HepG2 (cell line): ENCODE measurements around the gene LRRC32. TPM values are rescaled to one million over a fixed set of nuclear protein-coding genes. Genes with fewer than 3 reads are reported as not detected.

ENCODE experiments used
- ATAC-seq: fragments of 200-7000 bp; cut with Tn5 transposase; 3 replicates; pipeline ENCODE4 v1.9.1; 2020; ENCODE audit warnings: mild to moderate bottlenecking, moderate library complexity
- BruUV-seq: library from RNA; stranded (reverse); fragments of 400-500 nt; replicated peaks from 2 replicates; lab custom pipeline; 2021; lab: Mats Ljungman, UMichigan
- CTCF ChIA-PET: fragments of 300-600 bp; formaldehyde crosslinking; extraction: SDS; loops from one replicate; lab custom pipeline; 2021; ENCODE audit warnings: low total read pairs, inconsistent platforms, low intra/inter-chr PET ratio; lab: Yijun Ruan, JAX
- POLR2A ChIA-PET: fragments of 350-600 bp; sonication (Branson Sonifier 250); formaldehyde crosslinking; loops from one replicate; lab custom pipeline; 2020; ENCODE audit warnings: antibody characterized with exemption, inconsistent platforms; lab: Yijun Ruan, JAX
- DNase-seq: peaks from one replicate; pipeline ENCODE4 v3.0.0-alpha.2; 2015; ENCODE audit warnings: low spot score
- FAIRE-seq: peaks from 3 replicates; lab custom pipeline; 2011; peaks lifted over from hg19 to GRCh38; lab: Jason Lieb, UNC
- H2AFZ ChIP-seq: one replicate; pipeline ENCODE4 v1.6.1; 2011; ENCODE audit warnings: low read length, inconsistent platforms
- H3K27ac ChIP-seq: fragments of 300-600 bp; 3 replicates; pipeline ENCODE4 v1.8.0; 2011; ENCODE audit warnings: mixed run types, mild to moderate bottlenecking, mixed read lengths, low read length, inconsistent platforms; ENCODE audit not compliant: insufficient read depth; ENCODE audit errors: extremely low read length
- H3K27me3 ChIP-seq, 2 experiments: fragments of 200-600 bp in 1 of 2; 2 replicates in 1 of 2; 3 replicates in 1 of 2; pipeline versions ENCODE4 v1.6.0 to v1.8.0; 2011; ENCODE audit warnings: low read length in 2 of 2, mild to moderate bottlenecking in 2 of 2, moderate library complexity in 2 of 2, inconsistent platforms in 1 of 2; ENCODE audit not compliant: insufficient read depth in 2 of 2, control insufficient read depth in 1 of 2
- H3K36me3 ChIP-seq, 2 experiments: fragments of 200-600 bp in 1 of 2; replicated peaks in 1 of 2; 2 replicates in 1 of 2; 3 replicates in 1 of 2; pipeline versions ENCODE4 v1.5.1 to v1.8.0; 2011; ENCODE audit warnings: low read length in 2 of 2, inconsistent platforms in 1 of 2; ENCODE audit not compliant: insufficient read depth in 2 of 2, control insufficient read depth in 1 of 2
- H3K4me1 ChIP-seq: 2 replicates; pipeline ENCODE4 v1.5.1; 2012; ENCODE audit warnings: low read length, inconsistent platforms; ENCODE audit not compliant: insufficient read depth
- H3K4me2 ChIP-seq: 2 replicates; pipeline ENCODE4 v1.6.0; 2011; ENCODE audit warnings: low read depth, low read length, inconsistent platforms
- H3K4me3 ChIP-seq, 3 experiments: fragments of 200-600 bp in 1 of 3; sonication (generic), shearing (Covaris generic) in 1 of 3; replicated peaks in 1 of 3; 2 replicates each; pipeline ENCODE4 v1.5.1; 2011 to 2016; ENCODE audit warnings: low read length in 3 of 3, inconsistent platforms in 2 of 3, low read depth in 2 of 3, mild to moderate bottlenecking in 2 of 3, control low read depth in 1 of 3, mixed read lengths in 1 of 3; ENCODE audit not compliant: insufficient read depth in 1 of 3
- H3K79me2 ChIP-seq: one replicate; pipeline ENCODE4 v1.6.1; 2011; ENCODE audit warnings: low read length, inconsistent platforms; ENCODE audit not compliant: insufficient read depth
- H3K9ac ChIP-seq: 2 replicates; pipeline ENCODE4 v1.6.0; 2011; ENCODE audit warnings: mild to moderate bottlenecking, low read depth, low read length, inconsistent platforms; ENCODE audit not compliant: insufficient read depth
- H3K9me3 ChIP-seq: 2 replicates; pipeline ENCODE4 v1.5.1; 2012; ENCODE audit warnings: mild to moderate bottlenecking, low read length
- H4K20me1 ChIP-seq: 2 replicates; pipeline ENCODE4 v1.6.0; 2011; ENCODE audit warnings: inconsistent platforms, mild to moderate bottlenecking, low read length, moderate library complexity; ENCODE audit not compliant: insufficient read depth
- ARID2 ChIP-seq: sonication (generic); formaldehyde crosslinking; IDR thresholded peaks from 2 replicates; pipeline ENCODE4 v1.8.1; 2022; ENCODE audit warnings: mild to moderate bottlenecking, missing genetic modification reagents, borderline replicate concordance
- BRCA1 ChIP-seq: sonication (generic); formaldehyde crosslinking; IDR thresholded peaks from 2 replicates; pipeline ENCODE4 v1.4.0; 2020; ENCODE audit warnings: missing genetic modification reagents
- DBP ChIP-seq: sonication (generic); formaldehyde crosslinking; IDR thresholded peaks from 2 replicates; pipeline ENCODE4 v1.4.0; 2020; ENCODE audit warnings: missing genetic modification reagents; ENCODE audit errors: not compliant biosample characterization
- GLMP ChIP-seq: sonication (generic); formaldehyde crosslinking; IDR thresholded peaks from 2 replicates; pipeline ENCODE4 v1.9.0; 2021; ENCODE audit warnings: missing genetic modification reagents, mild to moderate bottlenecking, borderline replicate concordance
- GZF1 ChIP-seq: sonication (generic); formaldehyde crosslinking; IDR thresholded peaks from 2 replicates; pipeline ENCODE4 v1.5.1; 2020; ENCODE audit warnings: mild to moderate bottlenecking, missing genetic modification reagents
- KLF11 ChIP-seq: IDR thresholded peaks from 2 replicates; pipeline ENCODE4 v1.6.1; 2016; ENCODE audit warnings: missing compliant biosample characterization
- NFKBIZ ChIP-seq: IDR thresholded peaks from 2 replicates; pipeline ENCODE4 v1.6.1; 2018; ENCODE audit warnings: missing genetic modification reagents, missing compliant biosample characterization
- NR2F2 ChIP-seq: IDR thresholded peaks from 2 replicates; pipeline ENCODE4 v1.6.1; 2012; ENCODE audit warnings: low read depth, inconsistent platforms, borderline replicate concordance
- POLR2A ChIP-seq, 2 experiments: IDR thresholded peaks; 2 replicates each; pipeline ENCODE4 v1.6.1; 2011; ENCODE audit warnings: low read depth in 2 of 2, low read length in 2 of 2, mild to moderate bottlenecking in 1 of 2, moderate library complexity in 1 of 2; ENCODE audit not compliant: insufficient read depth in 1 of 2
- RCOR2 ChIP-seq: IDR thresholded peaks from 2 replicates; pipeline ENCODE4 v1.6.1; 2016; ENCODE audit warnings: missing biosample characterization, missing genetic modification reagents
- TFDP1 ChIP-seq: IDR thresholded peaks from 2 replicates; pipeline ENCODE4 v1.6.1; 2016; ENCODE audit warnings: missing compliant biosample characterization, missing genetic modification reagents, borderline replicate concordance
- YEATS2 ChIP-seq: sonication (generic); formaldehyde crosslinking; IDR thresholded peaks from 2 replicates; pipeline ENCODE4 v1.4.0; 2020; ENCODE audit warnings: missing genetic modification reagents, borderline replicate concordance
- ZFP36L1 ChIP-seq: sonication (generic); formaldehyde crosslinking; IDR thresholded peaks from 2 replicates; pipeline ENCODE4 v1.8.0; 2022; ENCODE audit warnings: mild to moderate bottlenecking, missing genetic modification reagents, moderate library complexity
- ZNF496 ChIP-seq: sonication (generic); formaldehyde crosslinking; IDR thresholded peaks from 2 replicates; pipeline ENCODE4 v1.8.1; 2023; ENCODE audit warnings: mild to moderate bottlenecking, moderate library complexity, missing genetic modification reagents; ENCODE audit not compliant: insufficient replicate concordance
- ZNF546 ChIP-seq: sonication (generic); formaldehyde crosslinking; conservative IDR thresholded peaks from 2 replicates; pipeline ENCODE4 v1.8.1; 2023; ENCODE audit warnings: mild to moderate bottlenecking, missing genetic modification reagents
- ZNF773 ChIP-seq: sonication (generic); formaldehyde crosslinking; IDR thresholded peaks from 2 replicates; pipeline ENCODE4 v1.4.0; 2020; ENCODE audit warnings: missing genetic modification reagents, borderline replicate concordance
- ZSCAN12 ChIP-seq: sonication (generic); formaldehyde crosslinking; IDR thresholded peaks from 2 replicates; pipeline ENCODE4 v1.9.0; 2021; ENCODE audit warnings: mild to moderate bottlenecking, missing genetic modification reagents
- WGBS: methylation state at CpG from one replicate; pipeline ENCODE4 v1.1.6; 2017; ENCODE audit warnings: low lambda C conversion rate; 5-methylcytosine and 5-hydroxymethylcytosine counted together
- in situ Hi-C: cut with HindIII; loops from 2 replicates; pipeline ENCODE4 v1.10.0; 2017; ENCODE audit warnings: low pct_unique_long_range_greater_than_20kb; ENCODE audit not compliant: extremely low pct_ligation_motif_present
- intact Hi-C: fragments of 100-400 bp; cut with micrococcal nuclease; formaldehyde crosslinking; loops from one replicate; pipeline ENCODE4 v1.10.0; 2022; ENCODE audit not compliant: unreplicated experiment
- polyA plus RNA-seq, 8 experiments: library from polyadenylated mRNA; depleted of rRNA in 3 of 8; stranded (reverse) in 7 of 8; unstranded in 1 of 8; fragments of >200 nt; fragmentation: Illumina TruSeq in 4 of 8; extraction: Trizol in 4 of 8; gene quantifications; 2 replicates each; pipeline versions ENCODE4 v1.2.1 to v1.2.3, GENCODE V29; 2011 to 2016; ENCODE audit warnings: low read depth in 4 of 8, missing spikeins in 1 of 8, mixed read lengths in 1 of 8; ENCODE audit not compliant: insufficient read depth in 1 of 8
- total RNA-seq, 5 experiments: library from RNA; depleted of rRNA; stranded (reverse); fragments of >200 nt; fragmentation: Illumina TruSeq; extraction: Trizol; gene quantifications; 2 replicates each; pipeline ENCODE4 v1.2.3, GENCODE V29; 2016; ENCODE audit warnings: low read depth in 1 of 5

LRRC32 gene
- total and polyA plus RNA-seq, 2 of the 13 experiments (the other 11 are each of a cell fraction or from before 2014, with no cell fraction given): 0.07 TPM; not detected in 1

- Histone ChIP-seq H4K20me1 (no peaks in the 10 kb centered on the region), H3K9me3 (no peaks in the 10 kb centered on the region), H3K4me2 (no peak overlapping the region), H3K27ac (no peak overlapping the region), H3K36me3 (no peaks in the 10 kb centered on the region), H3K9ac (no peak overlapping the region), H3K27me3 (peaks cover 2 to 53% of the 10 kb centered on the region in 2 experiments; a peak in 4 of 5 replicates), H3K79me2 (no peaks in the 10 kb centered on the region), H2AFZ (no peak overlapping the region), H3K4me3 (no peak overlapping the region), H3K4me1 (peaks cover 7% of the 10 kb centered on the region)
- CTCF ChIA-PET: no interaction called here
- DNase-seq (no peak), FAIRE-seq (no peak), ATAC-seq (no peak)
- in situ Hi-C loops: no loop called here
- intact Hi-C loops: no loop called here
- no peak for TF ChIP-seq POLR2A (IDR thresholded peaks at IDR 0.05; ENCODE audit: insufficient read depth in 1 of 2, low read depth in 2 of 2, low read length in 2 of 2)
- no peak for TF ChIP-seq DBP
- no peak for TF ChIP-seq KLF11 (CRISPR knock-in tag)
- no peak for TF ChIP-seq ZSCAN12 (CRISPR knock-in tag)
- TF ChIP-seq RCOR2 (CRISPR knock-in tag): no peak
- TF ChIP-seq GLMP (CRISPR knock-in tag): no peak
- no peak for TF ChIP-seq BRCA1 (CRISPR knock-in tag)
- TF ChIP-seq NR2F2: no peak
- TF ChIP-seq ZFP36L1 (CRISPR knock-in tag): no peak
- TF ChIP-seq YEATS2 (CRISPR knock-in tag): no peak
- TF ChIP-seq ARID2 (CRISPR knock-in tag): no peak
- no peak for TF ChIP-seq ZNF496
- TF ChIP-seq GZF1 (CRISPR knock-in tag): no peak
- TF ChIP-seq NFKBIZ: no peak
- no peak for TF ChIP-seq ZNF546 (CRISPR knock-in tag)
- TF ChIP-seq TFDP1 (CRISPR knock-in tag): no peak
- TF ChIP-seq ZNF773 (CRISPR knock-in tag): no peak
- 32% methylated on average over 6 of the region's 7 CpGs for WGBS
- POLR2A ChIA-PET: no interaction called here
- no TSS peak for BruUV-seq
Observed at GRCh38 chr11:76667856-76668255, 2.7 kb downstream of the LRRC32 start.
